ENCODE measurements around the gene HNRNPAB. TPM values are rescaled to one million over a fixed set of nuclear protein-coding genes. Genes with fewer than 3 reads are reported as not detected.
A peak's percentile ranks its signal among the peaks of the same experiment; 100 is the strongest.
"Not testable (repeated sequence)": the region's sequence is repeated elsewhere in the genome, so short reads cannot be mapped to it uniquely, and the experiment has no call there.

HNRNPAB gene
- polyA plus RNA-seq, 3 donors = 25.0 to 133 (median 111) TPM

DNA sequence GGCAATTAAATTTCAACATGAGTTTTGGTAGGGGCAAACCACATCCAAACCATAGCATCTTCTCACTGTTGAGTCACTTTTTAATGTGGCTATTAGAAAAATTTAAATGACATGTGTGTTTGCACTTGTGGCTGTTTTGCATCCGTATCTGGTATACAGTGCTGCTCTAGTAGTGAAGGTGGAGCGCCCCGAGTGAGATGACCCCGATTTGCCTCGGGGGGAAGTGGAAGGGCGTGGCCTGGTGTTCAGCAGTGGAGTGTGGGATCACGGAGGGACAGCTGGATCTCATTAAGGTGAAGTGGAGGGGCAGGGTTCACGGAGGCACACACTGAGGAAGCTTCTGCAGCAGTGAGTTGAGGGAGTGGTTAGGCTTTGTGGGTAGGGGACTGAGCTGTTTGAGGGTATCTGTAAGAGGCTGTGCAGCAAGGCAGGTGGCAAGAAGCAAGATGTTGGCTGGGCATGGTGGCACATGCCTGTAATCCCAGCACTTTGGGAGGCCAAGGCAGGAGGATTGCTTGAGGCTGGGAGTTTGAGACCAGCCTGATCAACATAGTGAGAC lies 11.0 kb upstream of the HNRNPAB start:
- WGBS, 3 donors = 56 to 77% (median 59%) methylated on average over 8 of the region's 8 CpGs
- no peak overlapping the region for H3K27ac ChIP-seq (ENCODE audit: low read depth, low read length)

DNA sequence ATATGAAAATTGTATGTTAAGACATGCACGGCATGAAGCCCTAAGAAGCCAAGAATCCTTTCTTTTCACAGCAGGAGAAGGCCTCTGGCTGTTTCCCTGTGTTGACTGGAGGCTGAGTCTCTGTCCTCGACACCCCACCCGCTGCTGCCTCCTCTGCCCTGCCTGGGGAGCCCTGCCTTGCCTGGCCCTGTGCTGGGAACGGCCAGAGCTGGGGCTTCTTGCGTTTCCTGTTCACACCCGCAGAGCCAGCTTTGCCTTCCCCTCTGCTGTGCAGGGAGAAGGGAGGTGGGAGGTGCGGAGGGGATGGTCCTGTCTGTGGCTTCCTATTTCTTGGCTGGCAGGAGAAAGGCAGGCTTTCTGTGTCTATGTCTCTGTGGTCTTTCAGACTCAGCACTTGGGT lies 10.3 kb upstream of the HNRNPAB start:
- H3K27ac ChIP-seq (ENCODE audit: low read depth, low read length) = no peak overlapping the region
- whole genome bisulfite sequencing, 3 donors = 19 to 34% (median 26%) methylated on average over 7 of the region's 7 CpGs

DNA sequence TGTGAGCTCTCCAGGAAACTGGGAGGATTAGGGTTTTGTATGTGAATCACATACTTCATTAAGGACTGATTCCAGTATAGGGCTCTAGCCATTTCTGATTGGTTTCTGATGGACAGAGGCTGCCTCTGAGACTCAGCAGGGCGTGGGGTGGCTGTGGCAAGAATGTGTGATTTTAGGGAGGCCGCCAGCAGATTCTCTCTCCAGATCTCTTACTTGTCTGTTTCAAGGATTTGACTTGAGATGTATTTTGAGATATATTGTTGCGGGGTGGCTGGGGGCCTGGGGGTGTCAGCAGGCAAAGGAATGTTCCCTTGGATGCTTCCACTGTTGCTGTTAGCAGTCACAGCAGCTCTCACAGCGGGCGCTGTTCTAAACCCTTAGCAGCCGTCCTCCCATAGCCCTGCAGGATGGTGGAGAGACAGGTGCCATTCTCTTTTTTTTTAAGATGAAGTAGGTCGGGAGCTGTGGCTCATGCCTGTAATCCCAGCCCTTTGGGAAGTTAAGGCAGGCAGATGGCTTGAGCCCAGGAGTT lies 8.0 kb upstream of the HNRNPAB start:
- H3K27ac ChIP-seq (ENCODE audit: low read depth, low read length) = no peak overlapping the region
- 69 to 82% (median 80%) methylated on average over 7 of the region's 7 CpGs for WGBS, 3 donors

DNA sequence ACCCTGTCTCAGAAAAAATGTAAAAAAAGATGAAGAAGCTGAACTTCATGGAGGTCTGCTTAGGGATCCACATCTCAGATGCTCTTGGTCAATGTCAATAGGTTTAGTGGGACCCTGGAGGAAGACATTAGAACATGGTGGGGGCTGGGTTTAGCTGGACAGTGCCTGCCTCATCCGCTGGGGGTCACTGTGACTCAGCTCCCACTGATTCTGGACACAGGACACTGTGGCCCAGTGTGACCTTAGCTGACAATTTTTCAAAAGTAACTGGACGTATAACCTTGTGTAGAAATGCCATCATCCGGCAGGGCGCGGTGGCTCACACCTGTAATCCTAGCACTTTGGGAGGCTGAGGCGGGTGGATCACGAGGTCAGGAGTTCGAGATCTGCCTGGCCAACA lies 7.3 kb upstream of the HNRNPAB start:
- 80 to 83% (median 82%) methylated on average over 8 of the region's 8 CpGs for WGBS, 3 donors
- no peak overlapping the region for H3K27ac ChIP-seq (ENCODE audit: low read depth, low read length)

DNA sequence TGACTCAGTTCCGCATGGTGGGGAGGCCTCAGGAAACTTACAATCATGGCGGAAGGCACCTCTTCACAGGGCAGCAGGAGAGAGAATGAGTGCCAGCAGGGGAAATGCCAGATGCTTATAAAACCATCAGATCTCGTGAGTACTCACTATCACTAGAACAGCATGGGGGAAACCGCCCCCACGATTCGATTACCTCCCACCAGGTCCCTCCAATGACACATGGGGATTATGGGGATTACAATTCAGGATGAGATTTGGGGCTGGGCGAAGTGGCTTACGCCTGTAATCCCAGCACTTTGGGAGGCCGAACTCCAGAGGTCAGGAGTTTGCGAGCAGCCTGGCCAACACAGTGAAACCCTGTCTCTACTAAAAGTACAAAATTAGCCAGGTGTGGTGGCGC lies 6.2 kb upstream of the HNRNPAB start:
- H3K27ac ChIP-seq (ENCODE audit: low read depth, low read length) = not testable (repeated sequence)
- WGBS, 3 donors = 71 to 87% (median 73%) methylated on average over 11 of the region's 11 CpGs

DNA sequence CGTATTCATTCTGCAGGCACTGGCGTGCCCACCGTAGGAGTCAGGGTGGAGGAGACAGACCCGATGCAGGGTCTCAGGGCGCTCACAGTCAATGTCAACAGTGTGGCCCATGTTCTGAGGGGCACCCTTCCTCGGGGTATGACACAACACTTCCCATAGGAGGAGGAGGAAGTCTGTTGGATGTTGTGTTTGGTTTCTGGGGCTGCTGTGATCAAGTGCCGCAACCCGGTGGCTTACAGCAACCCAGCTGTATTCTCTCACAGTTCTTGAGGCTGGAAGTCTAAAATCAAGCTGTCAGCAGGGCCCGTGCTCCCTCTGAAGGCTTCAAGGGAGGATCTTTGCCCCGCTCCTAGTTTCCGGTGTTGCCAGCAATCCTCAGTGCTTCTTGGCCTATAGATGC lies 5.6 kb upstream of the HNRNPAB start:
- WGBS, 3 donors = 55 to 88% (median 56%) methylated on average over 11 of the region's 11 CpGs
- no peak overlapping the region for H3K27ac ChIP-seq (ENCODE audit: low read depth, low read length)

DNA sequence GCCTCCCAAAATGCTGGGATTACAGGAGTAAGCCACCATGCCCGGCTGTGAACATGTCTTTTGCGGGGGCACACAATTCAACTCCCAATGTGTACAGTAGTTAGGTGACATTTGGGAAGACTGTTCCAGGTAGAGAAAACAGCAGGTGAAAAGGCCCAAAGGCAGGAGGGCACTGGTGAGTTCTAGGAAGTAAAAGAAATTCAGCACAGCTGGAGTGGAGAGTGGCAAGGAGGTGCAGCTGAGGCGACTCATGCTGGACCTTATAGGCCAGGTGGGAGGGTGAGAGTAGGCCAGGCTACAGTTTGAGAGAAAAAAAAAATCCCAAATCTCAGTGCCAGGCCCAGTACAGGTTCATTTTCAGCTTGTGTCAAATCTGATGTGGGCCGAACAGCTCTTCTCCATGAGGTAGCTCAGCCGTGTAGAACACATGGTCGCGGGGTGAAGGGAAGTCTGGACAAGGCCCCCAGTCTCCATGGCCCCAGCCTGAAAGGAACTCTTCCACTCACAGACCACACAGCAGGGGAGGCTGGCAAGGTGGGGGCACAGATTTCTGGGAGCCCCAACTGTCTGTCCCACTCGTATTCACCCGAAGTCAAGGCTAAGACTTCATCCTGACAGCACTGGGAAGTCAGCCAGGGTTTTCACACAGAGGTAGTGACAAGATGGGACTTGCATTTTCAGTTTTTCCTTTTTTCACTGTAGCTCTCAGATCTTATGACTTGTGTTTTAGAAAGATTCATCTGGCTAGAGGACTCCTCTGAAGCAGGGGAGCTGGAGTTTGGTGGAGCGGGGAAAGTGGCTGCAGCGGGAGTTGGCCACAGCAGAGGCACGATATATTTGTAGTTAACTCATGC lies 4.5 kb upstream of the HNRNPAB start:
- H3K27ac ChIP-seq (ENCODE audit: low read depth, low read length) = no peak overlapping the region
- WGBS, 3 donors = 72 to 79% (median 74%) methylated on average over 12 of the region's 12 CpGs

DNA sequence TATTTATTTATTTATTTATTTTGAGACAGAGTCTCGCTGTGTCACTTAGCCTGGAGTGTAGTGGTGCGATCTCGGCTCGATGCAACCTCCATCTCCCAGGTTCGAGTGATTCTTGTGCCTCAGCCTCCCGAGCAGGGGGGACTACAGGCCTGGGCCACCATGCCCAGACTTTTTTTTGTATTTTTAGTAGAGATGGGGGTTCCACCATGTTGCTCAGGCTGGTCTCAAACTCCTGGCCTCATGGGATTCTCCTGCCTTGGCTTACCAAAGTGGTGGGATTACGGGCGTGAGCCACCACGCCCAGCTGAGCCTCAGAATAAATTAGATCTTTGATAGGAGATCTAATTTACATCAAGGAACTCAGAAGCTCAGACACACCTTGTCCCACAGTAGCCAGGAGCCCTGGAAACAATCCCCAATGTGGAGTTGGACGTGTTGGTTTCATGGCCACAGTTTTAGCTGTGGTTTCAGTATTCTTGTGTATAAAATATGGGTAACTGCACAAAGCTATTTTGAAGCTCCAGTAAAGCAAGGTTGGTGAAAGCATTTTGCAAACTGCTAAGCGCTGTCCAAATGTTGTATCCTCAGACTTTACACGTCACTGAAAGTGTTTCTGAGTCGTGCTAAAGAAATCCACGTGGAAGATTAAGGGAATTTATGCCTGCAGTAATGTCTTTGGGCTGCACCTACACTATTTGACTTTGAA lies 3.0 kb upstream of the HNRNPAB start:
- 85 to 89% (median 86%) methylated on average over 14 of the region's 14 CpGs for WGBS, 3 donors
- H3K27ac ChIP-seq (ENCODE audit: low read depth, low read length) = no peak overlapping the region

DNA sequence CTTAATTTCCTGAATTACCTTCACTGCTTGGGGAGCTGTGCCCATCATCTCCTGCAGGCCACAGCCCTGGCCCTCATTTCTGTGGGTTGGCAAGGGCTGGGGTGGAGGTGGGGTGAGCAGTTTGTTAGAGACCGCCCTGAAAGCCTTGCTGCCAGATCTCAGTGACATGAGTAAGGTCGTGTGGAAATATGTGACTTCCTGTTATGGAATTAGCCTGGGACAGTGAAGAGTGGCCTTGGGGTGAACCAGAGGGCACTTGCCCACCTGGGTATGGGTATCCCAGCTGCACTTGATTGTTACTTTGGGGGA lies 2.5 kb upstream of the HNRNPAB start:
- no peak overlapping the region for H3K27ac ChIP-seq (ENCODE audit: low read depth, low read length)
- WGBS, 3 donors = 25 to 33% (median 32%) methylated on average over 2 of the region's 2 CpGs

DNA sequence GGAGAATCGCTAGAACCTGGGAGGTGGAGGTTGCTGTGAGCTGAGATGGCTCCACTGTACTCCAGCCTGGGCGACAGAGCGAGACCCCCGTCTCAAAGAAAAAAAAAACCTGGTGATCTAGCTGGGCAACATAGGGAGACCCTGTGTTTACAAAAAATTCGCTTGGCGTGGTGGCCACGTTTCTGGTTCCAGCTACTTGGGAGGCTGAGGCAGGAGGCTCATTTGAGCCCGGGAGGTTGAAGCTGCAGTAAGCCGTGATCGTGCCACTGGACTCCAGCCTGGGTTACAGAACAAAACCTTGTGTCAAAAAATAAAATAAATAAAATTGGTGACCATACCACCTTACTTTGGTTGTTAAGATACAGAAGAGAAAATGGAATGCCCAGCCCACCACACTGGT lies 1.8 kb upstream of the HNRNPAB start:
- 95 to 97% (median 95%) methylated on average over 10 of the region's 10 CpGs for whole genome bisulfite sequencing, 3 donors
- H3K27ac ChIP-seq (ENCODE audit: low read depth, low read length) = no peak overlapping the region

DNA sequence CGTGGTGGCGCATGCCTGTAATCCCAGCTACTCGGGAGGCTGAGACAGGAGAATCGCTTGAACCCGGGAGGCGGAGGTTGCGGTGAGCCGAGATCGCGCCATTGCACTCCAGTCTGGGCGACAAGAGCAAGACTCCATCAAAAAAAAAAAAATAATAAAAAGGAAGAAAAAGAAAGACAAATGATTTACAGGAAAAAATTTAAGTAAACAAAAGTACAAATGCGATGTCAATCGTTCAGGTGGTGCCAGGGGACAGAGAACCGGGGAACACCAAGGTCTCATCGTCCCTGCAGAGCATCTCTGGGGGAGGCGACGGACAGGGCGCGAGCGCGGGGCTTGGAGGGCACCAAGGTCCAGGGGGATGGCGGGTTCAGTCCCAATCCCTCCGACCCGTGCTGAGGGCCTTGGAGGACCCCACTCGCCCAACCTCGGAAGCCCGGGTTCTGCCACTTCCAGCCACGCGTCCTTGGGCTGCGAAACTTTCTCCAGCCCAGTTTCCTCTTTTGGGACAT lies 607 bp upstream of the HNRNPAB start:
- 10 to 24% (median 16%) methylated on average over 22 to 30 of the region's 30 CpGs for WGBS, 3 donors
- H3K27ac ChIP-seq (ENCODE audit: low read depth, low read length) = no peak overlapping the region

DNA sequence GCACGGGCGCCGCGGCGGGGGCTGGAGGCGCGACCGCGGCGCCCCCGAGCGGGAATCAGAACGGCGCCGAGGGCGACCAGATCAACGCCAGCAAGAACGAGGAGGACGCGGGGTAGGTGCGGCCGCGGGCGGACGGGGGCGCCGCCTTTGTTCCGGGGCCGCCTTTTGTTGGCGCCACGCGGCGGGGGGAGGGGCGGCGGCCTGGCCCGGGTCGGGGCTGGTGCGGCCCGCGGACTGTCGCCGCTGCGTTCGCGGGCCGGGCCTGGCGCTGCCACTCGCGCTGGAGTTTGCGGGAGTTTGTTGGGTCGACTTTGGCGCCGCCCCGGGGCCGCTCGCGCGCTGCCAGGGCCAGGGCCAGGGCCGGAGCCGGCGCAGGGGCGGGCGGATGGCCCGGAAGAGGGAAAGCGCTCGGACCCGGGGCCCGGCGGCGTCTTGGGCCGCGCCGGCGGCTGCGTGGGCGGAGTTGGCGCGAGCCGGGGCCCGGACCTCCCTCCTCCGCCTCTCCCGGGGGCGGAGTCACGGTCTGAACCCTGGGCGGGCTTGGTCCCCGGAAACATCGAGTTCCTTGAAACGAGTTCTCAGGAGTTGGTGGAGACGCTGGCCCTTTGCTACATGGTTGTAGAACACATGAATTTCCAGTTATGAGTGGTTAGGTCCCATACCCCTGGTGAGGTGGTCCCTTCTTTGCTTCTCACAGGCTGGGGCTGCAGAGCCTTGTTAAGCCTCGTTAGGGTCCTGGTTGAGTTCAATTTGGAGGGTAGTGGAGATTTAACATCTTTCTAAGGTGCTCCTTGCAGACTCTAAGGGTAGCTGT lies 809 bp downstream of the HNRNPAB start:
- peak overlapping the region; percentile 84 for H3K27ac ChIP-seq (ENCODE audit: low read depth, low read length)
- 1% methylated on average over 61 to 90 of the region's 90 CpGs for WGBS, 3 donors

DNA sequence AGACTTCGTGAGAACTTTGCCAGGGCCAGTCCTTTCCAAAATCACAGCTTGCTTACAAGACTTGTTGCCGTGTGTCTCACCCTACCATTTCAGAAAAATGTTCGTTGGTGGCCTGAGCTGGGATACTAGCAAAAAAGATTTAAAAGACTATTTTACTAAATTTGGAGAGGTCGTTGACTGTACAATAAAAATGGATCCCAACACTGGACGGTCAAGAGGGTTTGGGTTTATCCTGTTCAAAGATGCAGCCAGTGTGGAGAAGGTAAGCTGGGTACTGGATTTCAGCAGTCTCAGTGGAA lies 1.4 kb downstream of the HNRNPAB start:
- H3K27ac ChIP-seq (ENCODE audit: low read depth, low read length) = no peak overlapping the region
- WGBS, 3 donors = 7 to 10% (median 9%) methylated on average over 5 of the region's 5 CpGs

DNA sequence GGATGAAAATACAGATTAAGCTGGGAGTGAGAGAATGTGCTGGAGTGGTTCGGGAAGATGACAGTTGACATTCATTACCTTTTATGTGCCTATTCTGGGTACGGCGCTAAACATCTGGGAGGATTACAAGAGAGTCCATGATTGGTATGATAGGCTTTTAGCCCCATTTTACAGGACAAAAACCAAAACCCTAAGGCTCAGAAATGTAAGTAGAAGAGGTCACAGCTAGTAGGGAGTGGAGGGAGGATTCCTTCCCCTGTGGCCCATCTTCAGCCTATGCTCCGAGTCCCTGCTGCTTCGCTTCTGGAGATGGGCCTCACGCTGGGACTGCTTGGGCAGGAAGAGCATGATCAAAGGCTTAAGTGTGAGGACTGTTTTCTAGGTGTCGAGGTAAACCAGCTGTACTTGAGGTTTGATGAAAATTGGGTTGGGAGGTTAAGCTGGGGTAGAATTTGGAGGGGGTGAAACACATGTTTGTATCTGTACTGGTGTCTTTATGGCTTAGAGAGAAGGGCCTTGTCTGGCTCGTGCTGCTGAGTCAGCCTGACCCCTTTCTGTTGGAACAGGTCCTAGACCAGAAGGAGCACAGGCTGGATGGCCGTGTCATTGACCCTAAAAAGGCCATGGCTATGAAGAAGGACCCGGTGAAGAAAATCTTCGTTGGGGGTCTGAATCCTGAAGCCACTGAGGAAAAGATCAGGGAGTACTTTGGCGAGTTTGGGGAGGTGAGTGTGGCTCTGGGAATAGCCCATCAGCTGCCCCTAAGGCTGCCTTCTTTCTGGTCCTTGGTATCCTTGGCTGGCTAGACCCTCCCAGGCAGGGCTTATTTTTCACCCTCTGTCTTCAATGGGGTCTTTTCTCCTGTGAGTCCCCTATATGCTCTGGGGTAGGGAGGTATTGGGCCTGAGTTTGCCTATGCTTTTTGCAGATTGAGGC lies 2.1 kb downstream of the HNRNPAB start:
- WGBS, 3 donors = 54 to 67% (median 57%) methylated on average over 12 of the region's 12 CpGs
- no peak overlapping the region for H3K27ac ChIP-seq (ENCODE audit: low read depth, low read length)

DNA sequence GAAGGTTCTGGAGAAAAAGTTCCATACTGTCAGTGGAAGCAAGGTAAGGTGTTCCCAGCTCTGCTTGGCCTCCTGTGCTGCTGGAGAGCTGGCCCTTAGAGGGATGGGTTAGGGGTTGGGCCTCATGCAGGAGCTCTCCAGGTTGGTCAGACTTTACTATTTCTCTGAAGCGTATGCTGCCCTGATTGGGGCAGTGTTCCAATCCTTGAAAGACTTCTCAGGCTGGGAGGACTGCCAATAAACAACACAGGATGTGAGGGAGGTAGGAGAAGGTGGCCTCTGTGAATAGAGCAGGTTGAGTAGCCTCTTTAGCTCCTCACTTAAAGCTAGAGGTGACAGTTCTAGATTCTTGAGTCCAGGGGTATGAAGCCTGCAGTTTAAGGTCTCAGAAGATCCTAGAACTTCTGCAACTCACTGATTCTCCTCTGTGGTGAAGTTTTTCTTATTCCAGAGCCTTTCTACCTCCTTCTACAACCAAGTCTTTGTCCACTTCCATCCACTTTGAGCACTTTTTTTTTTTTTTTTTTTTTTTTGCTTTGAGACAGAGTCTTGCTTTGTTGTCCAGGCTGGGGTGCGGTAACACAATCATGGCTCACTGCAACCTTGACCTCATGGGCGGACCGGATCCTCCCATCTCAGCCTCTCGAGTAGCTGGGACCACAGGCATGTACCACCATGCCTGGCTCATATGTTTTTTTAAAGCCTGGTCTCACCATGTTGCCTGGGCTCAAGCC lies 3.0 kb downstream of the HNRNPAB start:
- H3K27ac ChIP-seq (ENCODE audit: low read depth, low read length) = no peak overlapping the region
- 65 to 76% (median 68%) methylated on average over 5 of the region's 5 CpGs for WGBS, 3 donors

DNA sequence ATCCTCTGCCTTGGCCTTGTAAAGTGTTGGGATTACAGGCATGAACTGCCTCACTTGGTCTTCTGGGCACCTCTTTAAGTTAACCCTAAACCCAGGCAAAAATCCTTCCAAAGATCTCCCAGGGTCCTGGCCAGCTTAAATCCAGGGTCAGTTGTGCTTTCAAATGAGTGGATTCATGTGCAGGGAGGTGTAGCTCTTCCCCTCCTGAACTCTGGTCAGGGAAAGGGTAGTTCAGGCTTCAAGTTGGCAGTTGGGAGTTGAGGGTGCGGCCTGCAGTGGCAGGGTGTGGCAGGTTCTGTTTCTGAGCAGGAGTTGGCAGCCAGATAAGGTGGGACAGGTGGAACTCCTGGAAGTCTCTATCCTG lies 3.6 kb downstream of the HNRNPAB start:
- 67 to 91% (median 90%) methylated on average over 1 of the region's 1 CpG for WGBS, 3 donors
- H3K27ac ChIP-seq (ENCODE audit: low read depth, low read length) = no peak overlapping the region

DNA sequence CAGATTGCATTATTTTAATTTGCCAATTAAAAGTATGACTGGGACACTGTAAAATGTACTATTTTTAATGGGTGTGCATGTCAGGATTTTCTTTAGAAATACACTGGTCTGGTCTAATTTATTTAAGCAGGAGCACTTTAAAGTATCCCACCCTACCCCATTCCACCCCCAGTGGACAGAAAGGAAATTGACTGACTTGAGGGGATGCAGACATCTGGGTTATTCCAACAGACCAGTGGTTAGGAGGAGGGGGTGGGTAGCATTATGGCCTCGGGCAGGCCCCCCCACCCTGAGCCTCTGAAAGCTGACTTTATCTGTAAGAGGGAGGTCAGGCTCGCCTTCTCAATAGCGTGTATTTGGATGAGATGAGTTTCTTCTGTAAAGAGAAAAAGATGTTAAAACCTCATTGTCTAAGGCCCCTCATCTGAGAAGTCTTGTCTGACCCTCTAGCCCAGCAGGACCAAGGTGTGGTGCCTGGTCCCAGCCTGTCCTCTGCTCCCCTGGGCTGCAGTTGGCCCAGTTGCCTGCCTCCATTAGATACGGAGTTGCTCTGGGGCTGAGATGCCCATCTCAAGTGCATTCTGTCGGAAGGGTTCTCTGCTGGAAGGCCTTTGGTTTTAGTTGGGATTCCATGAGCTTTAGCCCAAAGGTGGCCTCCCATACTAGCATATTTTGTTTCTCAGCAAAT lies 4.4 kb downstream of the HNRNPAB start:
- 74 to 81% (median 80%) methylated on average over 5 of the region's 5 CpGs for WGBS, 3 donors
- H3K27ac ChIP-seq (ENCODE audit: low read depth, low read length) = no peak overlapping the region

Data from adipose tissue (tissue), 3 donors.